Renal cortex interstitium (tissue), 15 donors: ENCODE results near the gene TPR. TPM values are rescaled to one million over a fixed set of nuclear protein-coding genes. Genes with fewer than 3 reads are reported as not detected.
A peak's percentile ranks its signal among the peaks of the same experiment; 100 is the strongest.
"Not testable (repeated sequence)": the region's sequence is repeated elsewhere in the genome, so short reads cannot be mapped to it uniquely, and the experiment has no call there.

Experiments used
- DNase-seq, 11 donors: peaks; one replicate each; pipeline ENCODE4 v3.0.0-alpha.2; 2013; ENCODE audit warnings: low read depth in 9 of 11, low spot score in 4 of 11; ENCODE audit errors: extremely low read depth in 1 of 11
- long read RNA-seq, 16 experiments: transcript quantifications; one replicate each; lab custom pipeline, GENCODE V29; 2026
- polyA plus RNA-seq, 3 donors: library from polyadenylated mRNA; unstranded; fragments of 120-200 nt; gene quantifications; one replicate each; pipeline ENCODE4 v1.2.1, GENCODE V29; 2013; ENCODE audit not compliant: insufficient read length in 3 of 3

Gene TPR
- polyA plus RNA-seq: 100 to 1,000 TPM; 102 to 113 (median 106) TPM
- long read RNA-seq, donor 1, full-length matches to known transcripts: 2 of 26 reads
- long read RNA-seq, donor 1, partial matches to known transcripts: 24 of 26 reads
- long read RNA-seq, donor 1, other reads (novel, unspliced or antisense): 0 of 26 reads
- long read RNA-seq, donor 2, partial matches to known transcripts: 27 of 27 reads
- long read RNA-seq, donor 2, other reads (novel, unspliced or antisense): 0 of 27 reads
- long read RNA-seq, donor 3, full-length matches to known transcripts: 2 of 77 reads
- long read RNA-seq, donor 3, partial matches to known transcripts: 70 of 77 reads
- long read RNA-seq, donor 3, other reads (novel, unspliced or antisense): 5 of 77 reads
- long read RNA-seq, donor 4, partial matches to known transcripts: 32 of 32 reads
- long read RNA-seq, donor 4, other reads (novel, unspliced or antisense): 0 of 32 reads
- long read RNA-seq, donor 5: 0 reads
- long read RNA-seq, donor 6, partial matches to known transcripts: 22 of 23 reads
- long read RNA-seq, donor 6, other reads (novel, unspliced or antisense): 0 of 23 reads
- long read RNA-seq, donor 7, partial matches to known transcripts: 32 of 32 reads
- long read RNA-seq, donor 7, other reads (novel, unspliced or antisense): 0 of 32 reads
- long read RNA-seq, donor 8, partial matches to known transcripts: 131 of 139 reads
- long read RNA-seq, donor 8, other reads (novel, unspliced or antisense): 8 of 139 reads
- long read RNA-seq, donor 9, partial matches to known transcripts: 47 of 47 reads
- long read RNA-seq, donor 9, other reads (novel, unspliced or antisense): 0 of 47 reads
- long read RNA-seq, donor 10, partial matches to known transcripts: 54 of 54 reads
- long read RNA-seq, donor 10, other reads (novel, unspliced or antisense): 0 of 54 reads
- long read RNA-seq, donor 11, partial matches to known transcripts: 62 of 70 reads
- long read RNA-seq, donor 11, other reads (novel, unspliced or antisense): 8 of 70 reads
- long read RNA-seq, donor 12, partial matches to known transcripts: 5 of 6 reads
- long read RNA-seq, donor 12, other reads (novel, unspliced or antisense): 0 of 6 reads
- long read RNA-seq, donor 13, partial matches to known transcripts: 97 of 102 reads
- long read RNA-seq, donor 13, other reads (novel, unspliced or antisense): 5 of 102 reads
- long read RNA-seq, donor 14, partial matches to known transcripts: 11 of 11 reads
- long read RNA-seq, donor 14, other reads (novel, unspliced or antisense): 0 of 11 reads
- long read RNA-seq, donor 15, partial matches to known transcripts: 8 of 8 reads
- long read RNA-seq, donor 15, other reads (novel, unspliced or antisense): 0 of 8 reads
- long read RNA-seq, donor 16, full-length matches to known transcripts: 3 of 173 reads
- long read RNA-seq, donor 16, partial matches to known transcripts: 170 of 173 reads
- long read RNA-seq, donor 16, other reads (novel, unspliced or antisense): 0 of 173 reads

- DNase-seq: peak; percentile 98 to 100 (median 99)
Observed at GRCh38 chr1:186375152-186375928, at the start of gene TPR, which contains the start of gene ODR4. TPR (minus strand) TSS chr1:186375253; CDS start chr1:186375028, 225 bp downstream. ODR4 (plus strand) TSS chr1:186375838; CDS start chr1:186379786, 3,948 bp downstream.

- DNase-seq: no peak
Observed at GRCh38 chr1:186424539-186424938, 49.5 kb upstream of the TPR start.

- DNase-seq: no peak
Observed at GRCh38 chr1:186421446-186421845, 46.4 kb upstream of the TPR start.

- no peak for DNase-seq
Observed at GRCh38 chr1:186420923-186421322, 45.9 kb upstream of the TPR start.

GRCh38 chr1:186420311-186420710, 45.3 kb upstream of the TPR start:
- no peak for DNase-seq

- no peak for DNase-seq
Observed at GRCh38 chr1:186418503-186418902, 43.5 kb upstream of the TPR start.

- DNase-seq: no peak
Observed at GRCh38 chr1:186413319-186413718, 38.3 kb upstream of the TPR start.

- DNase-seq: no peak
Observed at GRCh38 chr1:186409091-186409490, 34.0 kb upstream of the TPR start.

- DNase-seq: peak in 3 of 11 donors; percentile 5 to 11 (median 6)
Observed at GRCh38 chr1:186404454-186405051, 29.5 kb upstream of the TPR start.

- DNase-seq: no peak
Observed at GRCh38 chr1:186403632-186404031, 28.6 kb upstream of the TPR start.

GRCh38 chr1:186401446-186401845, 26.4 kb upstream of the TPR start:
- not testable (repeated sequence) for DNase-seq

- DNase-seq: not testable (repeated sequence)
Observed at GRCh38 chr1:186392711-186393110, 17.7 kb upstream of the TPR start.

GRCh38 chr1:186391841-186392240, 16.8 kb upstream of the TPR start:
- no peak for DNase-seq

GRCh38 chr1:186390925-186391324, 15.9 kb upstream of the TPR start:
- DNase-seq: no peak

GRCh38 chr1:186386725-186387383, 11.8 kb upstream of the TPR start:
- no peak for DNase-seq

- no peak for DNase-seq
Observed at GRCh38 chr1:186375929-186376319, 871 bp upstream of the TPR start.
